GM18519 (cell line): ENCODE measurements around the gene AIG1.

Source experiments
- ATAC-seq: cut with Tn5 transposase; IDR thresholded peaks from one replicate; pipeline ENCODE4 v1.9.1; 2021; ENCODE audit warnings: mild to moderate bottlenecking, moderate library complexity; ENCODE audit not compliant: unreplicated experiment, low FRiP score

The AIG1 gene

DNA sequence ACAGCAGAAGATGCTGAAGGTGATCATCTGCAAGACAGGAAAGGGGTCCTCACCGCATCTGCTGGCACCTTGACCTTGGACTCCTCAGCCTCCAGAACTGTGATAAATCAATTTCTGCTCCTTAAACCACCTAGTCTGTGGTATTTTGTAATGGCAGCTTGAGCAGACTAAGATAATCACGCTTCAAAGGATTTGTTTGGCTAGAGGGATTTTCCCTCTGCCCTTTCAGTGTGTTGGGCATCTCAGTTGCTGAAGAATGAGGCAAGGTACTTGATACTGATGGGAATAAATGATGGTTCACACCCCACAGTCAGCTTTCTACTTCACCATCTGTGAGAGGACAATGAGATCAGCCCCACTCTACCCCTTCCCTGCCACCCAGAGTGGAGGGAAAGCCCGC is 329.6 kb downstream of the AIG1 start:
- no peak for ATAC-seq
